Retinal pigment epithelial cell (primary cell): ENCODE results near the gene TMEM242.

Experiments
- DNase-seq: peaks from one replicate; pipeline ENCODE4 v3.0.0-alpha.2; 2010; ENCODE audit warnings: low read depth
- H3K4me3 ChIP-seq: 2 replicates; pipeline ENCODE4 v1.5.1; 2011; ENCODE audit warnings: mild to moderate bottlenecking, low read length, control low read depth, moderate library complexity
- TF ChIP-seq, protein P1 (sequence below): conservative IDR thresholded peaks from 2 replicates; pipeline ENCODE4 v1.5.1; 2011; ENCODE audit warnings: low read depth, low read length, control low read depth, inconsistent platforms

The TMEM242 gene

DNA sequence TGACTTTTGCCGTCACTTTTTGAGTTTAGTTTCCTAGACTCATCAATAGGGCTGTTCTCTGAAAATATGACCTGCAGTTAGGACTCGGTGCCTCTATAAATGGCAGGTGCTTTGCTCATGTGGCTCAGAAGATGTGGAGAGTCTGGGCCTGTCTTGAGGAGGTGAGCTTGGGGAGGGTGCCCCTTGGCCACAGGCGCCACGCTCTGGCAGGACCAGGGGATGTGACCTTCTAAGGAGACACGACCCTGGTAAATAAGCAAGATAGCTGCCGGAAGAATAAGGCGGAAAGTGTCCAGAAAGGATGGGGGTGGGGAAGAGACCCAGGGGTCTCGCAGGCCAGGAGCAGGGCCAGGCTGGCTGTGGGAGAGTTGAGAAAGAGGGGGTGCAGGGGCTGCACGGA is 46.6 kb downstream of the TMEM242 start:
- TF ChIP-seq, protein P1, sequence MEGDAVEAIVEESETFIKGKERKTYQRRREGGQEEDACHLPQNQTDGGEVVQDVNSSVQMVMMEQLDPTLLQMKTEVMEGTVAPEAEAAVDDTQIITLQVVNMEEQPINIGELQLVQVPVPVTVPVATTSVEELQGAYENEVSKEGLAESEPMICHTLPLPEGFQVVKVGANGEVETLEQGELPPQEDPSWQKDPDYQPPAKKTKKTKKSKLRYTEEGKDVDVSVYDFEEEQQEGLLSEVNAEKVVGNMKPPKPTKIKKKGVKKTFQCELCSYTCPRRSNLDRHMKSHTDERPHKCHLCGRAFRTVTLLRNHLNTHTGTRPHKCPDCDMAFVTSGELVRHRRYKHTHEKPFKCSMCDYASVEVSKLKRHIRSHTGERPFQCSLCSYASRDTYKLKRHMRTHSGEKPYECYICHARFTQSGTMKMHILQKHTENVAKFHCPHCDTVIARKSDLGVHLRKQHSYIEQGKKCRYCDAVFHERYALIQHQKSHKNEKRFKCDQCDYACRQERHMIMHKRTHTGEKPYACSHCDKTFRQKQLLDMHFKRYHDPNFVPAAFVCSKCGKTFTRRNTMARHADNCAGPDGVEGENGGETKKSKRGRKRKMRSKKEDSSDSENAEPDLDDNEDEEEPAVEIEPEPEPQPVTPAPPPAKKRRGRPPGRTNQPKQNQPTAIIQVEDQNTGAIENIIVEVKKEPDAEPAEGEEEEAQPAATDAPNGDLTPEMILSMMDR, result no peak
- DNase-seq, result no peak
- no peak overlapping the region for H3K4me3 ChIP-seq

GRCh38 chr6:157276134-157276532 is 47.2 kb downstream of the TMEM242 start:
- H3K4me3 ChIP-seq, result no peak overlapping the region
- DNase-seq, result no peak
- TF ChIP-seq, protein P1, result no peak

DNA sequence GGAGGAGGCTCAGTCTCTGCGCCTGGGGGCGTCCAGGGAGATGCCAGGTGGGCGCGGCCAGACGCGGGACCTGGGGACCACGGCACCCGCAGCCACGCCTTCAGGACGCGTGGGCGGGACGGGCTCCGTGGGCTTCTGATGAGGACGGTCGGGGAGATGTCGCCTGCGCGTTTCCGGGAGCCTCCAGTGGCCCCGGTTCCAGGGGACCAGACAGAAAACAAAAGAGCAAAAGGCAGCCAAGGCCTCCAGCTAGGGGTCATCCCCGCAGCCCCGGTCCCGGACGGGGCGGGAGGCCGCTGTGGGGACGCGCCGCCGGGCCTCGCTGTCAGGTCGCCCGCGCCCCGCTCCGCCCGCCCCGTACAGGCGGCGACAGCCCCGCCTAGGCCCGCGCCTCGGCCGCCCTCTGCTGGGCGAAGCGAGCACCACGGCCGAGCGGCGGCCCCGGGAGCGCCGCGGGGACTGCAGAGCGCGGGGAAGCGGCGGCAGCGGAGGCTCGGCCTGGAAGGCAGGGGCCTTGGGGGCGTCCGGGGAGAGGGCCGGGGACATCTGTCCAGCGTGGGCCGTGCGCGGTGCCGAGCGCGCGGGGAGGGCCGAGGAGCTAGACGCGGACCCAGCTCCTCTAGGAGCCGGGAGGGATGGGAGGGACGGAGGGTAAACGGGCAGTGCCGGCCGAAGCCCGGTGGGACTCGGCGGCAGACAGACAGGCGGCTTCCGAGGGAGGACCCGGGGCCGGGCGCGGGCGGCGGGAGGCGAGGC is 48.7 kb downstream of the TMEM242 start:
- TF ChIP-seq, protein P1, result peak; percentile 48
- H3K4me3 ChIP-seq, result peak overlapping the region; percentile 59
- no peak for DNase-seq

DNA sequence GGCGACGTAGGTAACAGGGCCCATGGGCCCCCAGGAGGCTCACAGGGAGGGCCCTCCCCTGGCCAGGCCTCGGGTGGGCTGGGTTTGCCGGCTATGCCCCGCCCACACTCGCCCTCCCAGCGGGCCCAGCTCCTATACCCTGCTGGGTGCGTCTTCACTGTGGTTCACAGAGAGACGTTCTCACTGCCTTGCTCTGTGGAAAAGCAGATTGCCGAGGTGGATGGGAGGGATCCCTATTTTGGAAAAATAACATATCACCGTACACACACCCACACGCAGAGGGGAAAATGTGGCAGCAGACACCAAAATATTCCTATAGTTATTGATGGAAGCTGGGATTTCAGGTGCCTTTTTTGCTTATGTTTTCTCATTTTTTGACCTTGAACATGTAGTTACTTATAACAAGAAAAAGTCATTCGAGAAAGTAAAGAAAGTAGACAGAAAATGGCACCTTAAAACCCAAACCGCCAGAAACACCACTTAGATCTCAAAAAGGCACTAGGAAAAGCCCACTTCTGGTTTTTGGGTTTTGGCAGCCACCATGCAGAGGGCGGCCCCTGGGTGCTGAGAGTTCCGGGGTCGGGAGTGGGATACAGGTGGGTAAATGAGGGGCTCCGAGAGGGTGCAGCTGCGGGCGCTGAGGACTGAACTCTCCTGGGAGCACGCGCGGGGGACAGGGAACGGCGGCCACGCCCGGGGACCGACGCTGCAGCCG is 49.4 kb downstream of the TMEM242 start:
- TF ChIP-seq, protein P1, result no peak
- no peak for DNase-seq
- peak overlapping the region; percentile 59 for H3K4me3 ChIP-seq

DNA sequence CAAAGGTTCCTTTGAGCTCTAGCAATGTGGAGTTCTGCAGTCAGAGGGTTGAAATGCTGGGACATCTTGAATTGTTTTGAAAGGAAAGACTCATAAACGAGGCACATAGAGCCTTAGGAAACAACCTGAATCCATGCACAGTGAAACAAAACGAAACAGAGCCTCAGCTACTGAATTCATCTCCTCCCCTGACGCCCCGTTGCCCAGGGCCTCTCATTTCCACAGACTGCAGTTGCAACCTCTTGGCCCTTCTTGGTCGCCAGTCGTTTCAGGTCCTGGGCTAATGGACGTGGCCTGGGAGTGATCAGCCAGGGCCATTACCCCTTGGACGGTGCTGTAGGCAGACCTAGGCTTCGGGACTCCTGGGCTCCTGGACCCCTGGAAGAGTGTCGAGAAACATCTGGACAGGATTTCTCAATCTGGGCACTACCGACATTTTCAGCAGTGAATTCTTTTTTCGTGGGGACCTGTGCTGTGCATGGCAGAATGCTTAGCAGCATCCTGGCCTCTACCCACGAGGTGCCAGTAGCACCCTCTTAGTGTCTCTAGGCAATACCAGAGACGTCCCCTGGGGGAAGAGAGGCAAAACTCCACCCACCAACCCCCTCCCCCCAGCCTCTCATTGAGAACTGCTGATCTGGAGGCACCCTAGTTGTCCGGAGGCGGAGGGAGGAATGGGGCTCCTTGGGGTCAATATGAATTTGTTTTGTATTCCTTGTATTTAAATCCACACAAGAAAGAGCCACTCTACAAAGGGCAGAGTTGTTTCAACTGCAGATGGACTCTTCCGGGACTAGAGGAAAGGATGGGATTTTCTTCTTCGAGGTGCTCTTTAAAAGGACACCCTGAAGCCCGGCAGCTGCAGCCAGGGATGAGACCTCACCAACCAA is 50.2 kb downstream of the TMEM242 start:
- TF ChIP-seq, protein P1, result no peak
- DNase-seq, result no peak
- H3K4me3 ChIP-seq, result no peak overlapping the region

DNA sequence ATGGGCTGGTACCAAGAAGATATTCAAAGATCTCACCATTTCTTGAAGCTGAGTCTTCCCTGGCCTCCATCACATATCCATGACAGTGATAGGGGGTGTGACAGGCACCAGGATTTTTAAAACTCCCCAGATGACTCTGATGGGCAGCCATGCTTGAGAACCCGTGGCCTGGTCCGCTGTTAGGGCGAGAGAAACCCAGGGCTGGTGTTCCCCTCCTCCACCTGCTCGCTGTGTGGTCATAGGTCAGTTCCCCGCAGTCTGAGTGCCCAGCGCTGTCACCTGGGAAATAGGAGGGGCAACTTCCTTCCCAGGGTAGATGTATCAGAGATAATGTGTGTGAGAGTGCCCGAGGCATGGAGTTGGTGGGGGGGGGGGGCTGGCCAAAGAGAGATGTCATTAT is 50.9 kb downstream of the TMEM242 start:
- H3K4me3 ChIP-seq, result no peak overlapping the region
- TF ChIP-seq, protein P1, result no peak
- no peak for DNase-seq
